GM19043 (cell line): ENCODE results near the gene WAC.
"Not testable (repeated sequence)": the region's sequence is repeated elsewhere in the genome, so short reads cannot be mapped to it uniquely, and the experiment has no call there.

Experiments
- ATAC-seq: cut with Tn5 transposase; IDR thresholded peaks from one replicate; pipeline ENCODE4 v1.9.1; 2021; ENCODE audit warnings: low read depth; ENCODE audit not compliant: unreplicated experiment

The WAC gene

GRCh38 chr10:28601012-28601411 is 68.1 kb downstream of the WAC start:
- ATAC-seq, result no peak

- ATAC-seq, result no peak
Measured at GRCh38 chr10:28604567-28605536, 71.9 kb downstream of the WAC start.

- ATAC-seq, result no peak
Measured at GRCh38 chr10:28606568-28606967, 73.7 kb downstream of the WAC start.

- not testable (repeated sequence) for ATAC-seq
Measured at GRCh38 chr10:28609636-28610035, 76.7 kb downstream of the WAC start.

GRCh38 chr10:28612877-28613276 is 80.0 kb downstream of the WAC start:
- ATAC-seq, result no peak

GRCh38 chr10:28616514-28616913 is 83.6 kb downstream of the WAC start:
- no peak for ATAC-seq

- ATAC-seq, result no peak
Measured at GRCh38 chr10:28619455-28619854, 86.5 kb downstream of the WAC start.

- ATAC-seq, result no peak
Measured at GRCh38 chr10:28620251-28620650, 87.3 kb downstream of the WAC start.

- ATAC-seq, result no peak
Measured at GRCh38 chr10:28623483-28623882, 90.6 kb downstream of the WAC start.

- ATAC-seq, result no peak
Measured at GRCh38 chr10:28624351-28624750, 91.4 kb downstream of the WAC start.

GRCh38 chr10:28627102-28627501 is 94.2 kb downstream of the WAC start:
- no peak for ATAC-seq

GRCh38 chr10:28628184-28628893 is 95.4 kb downstream of the WAC start:
- peak; percentile 48 for ATAC-seq

GRCh38 chr10:28631896-28632583 is 99.1 kb downstream of the WAC start:
- ATAC-seq, result no peak

GRCh38 chr10:28632584-28632945 is 99.6 kb downstream of the WAC start:
- no peak for ATAC-seq

- ATAC-seq, result no peak
Measured at GRCh38 chr10:28633750-28634149, 100.8 kb downstream of the WAC start.

- ATAC-seq, result no peak
Measured at GRCh38 chr10:28637346-28637745, 104.4 kb downstream of the WAC start.

GRCh38 chr10:28638392-28638791 is 105.5 kb downstream of the WAC start:
- ATAC-seq, result no peak

GRCh38 chr10:28640551-28640950 is 107.6 kb downstream of the WAC start:
- ATAC-seq, result no peak

GRCh38 chr10:28644647-28645046 is 111.7 kb downstream of the WAC start:
- ATAC-seq, result no peak

GRCh38 chr10:28652106-28652505 is 119.2 kb downstream of the WAC start:
- ATAC-seq, result no peak

- no peak for ATAC-seq
Measured at GRCh38 chr10:28652703-28653102, 119.8 kb downstream of the WAC start.
